Measurements from ENCODE around the gene NLRP6.

NLRP6 gene

DNA sequence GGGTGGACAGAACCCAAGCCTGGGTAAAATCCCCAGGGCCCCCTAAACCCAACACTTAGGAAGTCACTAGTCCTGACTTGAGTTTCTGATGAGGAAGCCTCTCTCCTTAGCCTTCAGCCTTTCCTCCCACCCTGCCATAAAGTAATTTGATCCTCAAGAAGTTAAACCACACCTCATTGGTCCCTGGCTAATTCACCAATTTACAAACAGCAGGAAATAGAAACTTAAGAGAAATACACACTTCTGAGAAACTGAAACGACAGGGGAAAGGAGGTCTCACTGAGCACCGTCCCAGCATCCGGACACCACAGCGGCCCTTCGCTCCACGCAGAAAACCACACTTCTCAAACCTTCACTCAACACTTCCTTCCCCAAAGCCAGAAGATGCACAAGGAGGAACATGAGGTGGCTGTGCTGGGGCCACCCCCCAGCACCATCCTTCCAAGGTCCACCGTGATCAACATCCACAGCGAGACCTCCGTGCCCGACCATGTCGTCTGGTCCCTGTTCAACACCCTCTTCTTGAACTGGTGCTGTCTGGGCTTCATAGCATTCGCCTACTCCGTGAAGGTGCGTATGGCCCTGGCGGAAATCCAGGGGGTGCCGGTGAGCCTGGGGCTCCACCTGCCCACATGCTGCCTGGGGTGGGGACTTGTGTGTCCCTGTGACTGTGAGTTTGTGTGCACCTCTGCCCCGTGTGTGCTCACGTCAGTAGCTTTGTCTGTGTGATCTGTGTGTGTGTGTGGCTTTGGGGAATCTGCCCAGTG, 35.8 kb downstream of the NLRP6 start, which contains the start of gene IFITM1:
TSS of gene IFITM1 (plus strand) at position 254 of the 767 bp plus-strand sequence. CDS start at position 385, 131 bp downstream.
- TF ChIP-seq TCF12 (IDR thresholded peaks at IDR 0.05; ENCODE audit: low read depth) (0 out of 2 replicates have a peak, but pooled peaks have one; percentile 20), EP300 (IDR thresholded peaks at IDR 0.05; ENCODE audit: borderline replicate concordance) (no peak)

DNA sequence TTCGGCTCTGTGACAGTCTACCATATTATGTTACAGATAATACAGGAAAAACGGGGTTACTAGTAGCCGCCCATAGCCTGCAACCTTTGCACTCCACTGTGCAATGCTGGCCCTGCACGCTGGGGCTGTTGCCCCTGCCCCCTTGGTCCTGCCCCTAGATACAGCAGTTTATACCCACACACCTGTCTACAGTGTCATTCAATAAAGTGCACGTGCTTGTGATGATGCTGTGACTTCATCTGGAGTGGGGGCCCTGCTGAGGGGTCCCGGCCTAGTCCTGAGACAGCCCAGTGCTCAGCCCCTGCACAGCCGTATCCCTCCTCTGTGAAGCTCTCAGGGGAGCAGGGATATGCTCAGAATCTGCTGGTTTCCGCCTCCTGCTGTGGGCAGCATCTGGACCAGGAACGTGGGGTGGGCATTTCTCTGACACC, 36.9 kb downstream of the NLRP6 start:
- TF ChIP-seq TAF1 (IDR thresholded peaks at IDR 0.05; ENCODE audit: low read depth) (no peak), TCF12 (IDR thresholded peaks at IDR 0.05; ENCODE audit: low read depth) (no peak), EGR1 (IDR thresholded peaks at IDR 0.05) (no peak), ZBTB7A (IDR thresholded peaks at IDR 0.05; ENCODE audit: low read depth) (no peak), FOXM1 (IDR thresholded peaks at IDR 0.05; ENCODE audit: borderline replicate concordance, low read depth) (no peak), NFIC (IDR thresholded peaks at IDR 0.05) (no peak), RAD21 (IDR thresholded peaks at IDR 0.05; ENCODE audit: low read depth) (no peak), YY1 (IDR thresholded peaks at IDR 0.05; ENCODE audit: low read depth) (no peak)
- TF ChIP-seq, protein P1, sequence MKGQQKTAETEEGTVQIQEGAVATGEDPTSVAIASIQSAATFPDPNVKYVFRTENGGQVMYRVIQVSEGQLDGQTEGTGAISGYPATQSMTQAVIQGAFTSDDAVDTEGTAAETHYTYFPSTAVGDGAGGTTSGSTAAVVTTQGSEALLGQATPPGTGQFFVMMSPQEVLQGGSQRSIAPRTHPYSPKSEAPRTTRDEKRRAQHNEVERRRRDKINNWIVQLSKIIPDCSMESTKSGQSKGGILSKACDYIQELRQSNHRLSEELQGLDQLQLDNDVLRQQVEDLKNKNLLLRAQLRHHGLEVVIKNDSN (IDR thresholded peaks at IDR 0.05) = no peak
- TF ChIP-seq, protein P2, sequence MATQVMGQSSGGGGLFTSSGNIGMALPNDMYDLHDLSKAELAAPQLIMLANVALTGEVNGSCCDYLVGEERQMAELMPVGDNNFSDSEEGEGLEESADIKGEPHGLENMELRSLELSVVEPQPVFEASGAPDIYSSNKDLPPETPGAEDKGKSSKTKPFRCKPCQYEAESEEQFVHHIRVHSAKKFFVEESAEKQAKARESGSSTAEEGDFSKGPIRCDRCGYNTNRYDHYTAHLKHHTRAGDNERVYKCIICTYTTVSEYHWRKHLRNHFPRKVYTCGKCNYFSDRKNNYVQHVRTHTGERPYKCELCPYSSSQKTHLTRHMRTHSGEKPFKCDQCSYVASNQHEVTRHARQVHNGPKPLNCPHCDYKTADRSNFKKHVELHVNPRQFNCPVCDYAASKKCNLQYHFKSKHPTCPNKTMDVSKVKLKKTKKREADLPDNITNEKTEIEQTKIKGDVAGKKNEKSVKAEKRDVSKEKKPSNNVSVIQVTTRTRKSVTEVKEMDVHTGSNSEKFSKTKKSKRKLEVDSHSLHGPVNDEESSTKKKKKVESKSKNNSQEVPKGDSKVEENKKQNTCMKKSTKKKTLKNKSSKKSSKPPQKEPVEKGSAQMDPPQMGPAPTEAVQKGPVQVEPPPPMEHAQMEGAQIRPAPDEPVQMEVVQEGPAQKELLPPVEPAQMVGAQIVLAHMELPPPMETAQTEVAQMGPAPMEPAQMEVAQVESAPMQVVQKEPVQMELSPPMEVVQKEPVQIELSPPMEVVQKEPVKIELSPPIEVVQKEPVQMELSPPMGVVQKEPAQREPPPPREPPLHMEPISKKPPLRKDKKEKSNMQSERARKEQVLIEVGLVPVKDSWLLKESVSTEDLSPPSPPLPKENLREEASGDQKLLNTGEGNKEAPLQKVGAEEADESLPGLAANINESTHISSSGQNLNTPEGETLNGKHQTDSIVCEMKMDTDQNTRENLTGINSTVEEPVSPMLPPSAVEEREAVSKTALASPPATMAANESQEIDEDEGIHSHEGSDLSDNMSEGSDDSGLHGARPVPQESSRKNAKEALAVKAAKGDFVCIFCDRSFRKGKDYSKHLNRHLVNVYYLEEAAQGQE (IDR thresholded peaks at IDR 0.05; ENCODE audit: low read depth) = no peak
- TF ChIP-seq, protein P3, sequence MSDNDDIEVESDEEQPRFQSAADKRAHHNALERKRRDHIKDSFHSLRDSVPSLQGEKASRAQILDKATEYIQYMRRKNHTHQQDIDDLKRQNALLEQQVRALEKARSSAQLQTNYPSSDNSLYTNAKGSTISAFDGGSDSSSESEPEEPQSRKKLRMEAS (IDR thresholded peaks at IDR 0.05) = no peak

DNA sequence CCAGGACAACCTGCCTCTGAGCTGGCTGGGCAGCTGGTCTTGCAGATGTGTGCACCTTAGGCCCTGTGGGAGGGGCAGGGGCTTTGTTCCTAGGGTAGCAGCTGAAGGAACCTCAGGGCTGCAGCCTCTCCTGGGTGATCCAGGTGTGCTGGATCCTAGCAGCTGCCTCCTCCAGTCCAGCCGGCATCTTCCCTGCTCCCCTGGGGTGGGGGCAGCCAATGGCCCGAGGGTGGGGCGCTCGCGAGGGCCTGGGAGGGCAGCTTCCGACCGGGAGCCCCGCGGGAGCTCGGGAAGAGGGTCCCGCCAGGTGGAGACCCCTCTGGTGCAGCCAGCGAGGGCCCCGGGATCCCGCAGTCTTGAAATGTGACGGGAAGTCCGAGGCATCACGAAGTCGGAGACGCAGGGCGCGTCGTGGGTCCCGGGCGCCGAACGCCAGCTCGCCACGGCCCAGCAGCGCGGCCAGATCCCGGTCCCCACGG, 37.3 kb downstream of the NLRP6 start:
- TF ChIP-seq, protein P2 (IDR thresholded peaks at IDR 0.05; ENCODE audit: low read depth) = no peak
- TF ChIP-seq ZBTB7A (IDR thresholded peaks at IDR 0.05; ENCODE audit: low read depth) (no peak), TCF12 (IDR thresholded peaks at IDR 0.05; ENCODE audit: low read depth) (no peak), TEAD4 (IDR thresholded peaks at IDR 0.05) (no peak), YY1 (IDR thresholded peaks at IDR 0.05; ENCODE audit: low read depth) (no peak), CEBPB (IDR thresholded peaks at IDR 0.05) (no peak), FOXM1 (IDR thresholded peaks at IDR 0.05; ENCODE audit: borderline replicate concordance, low read depth) (no peak), EGR1 (IDR thresholded peaks at IDR 0.05) (no peak), NFIC (IDR thresholded peaks at IDR 0.05) (no peak), RAD21 (IDR thresholded peaks at IDR 0.05; ENCODE audit: low read depth) (no peak), TAF1 (IDR thresholded peaks at IDR 0.05; ENCODE audit: low read depth) (no peak)
- TF ChIP-seq, protein P3 (IDR thresholded peaks at IDR 0.05) = no peak
- TF ChIP-seq, protein P1 (IDR thresholded peaks at IDR 0.05) = no peak

DNA sequence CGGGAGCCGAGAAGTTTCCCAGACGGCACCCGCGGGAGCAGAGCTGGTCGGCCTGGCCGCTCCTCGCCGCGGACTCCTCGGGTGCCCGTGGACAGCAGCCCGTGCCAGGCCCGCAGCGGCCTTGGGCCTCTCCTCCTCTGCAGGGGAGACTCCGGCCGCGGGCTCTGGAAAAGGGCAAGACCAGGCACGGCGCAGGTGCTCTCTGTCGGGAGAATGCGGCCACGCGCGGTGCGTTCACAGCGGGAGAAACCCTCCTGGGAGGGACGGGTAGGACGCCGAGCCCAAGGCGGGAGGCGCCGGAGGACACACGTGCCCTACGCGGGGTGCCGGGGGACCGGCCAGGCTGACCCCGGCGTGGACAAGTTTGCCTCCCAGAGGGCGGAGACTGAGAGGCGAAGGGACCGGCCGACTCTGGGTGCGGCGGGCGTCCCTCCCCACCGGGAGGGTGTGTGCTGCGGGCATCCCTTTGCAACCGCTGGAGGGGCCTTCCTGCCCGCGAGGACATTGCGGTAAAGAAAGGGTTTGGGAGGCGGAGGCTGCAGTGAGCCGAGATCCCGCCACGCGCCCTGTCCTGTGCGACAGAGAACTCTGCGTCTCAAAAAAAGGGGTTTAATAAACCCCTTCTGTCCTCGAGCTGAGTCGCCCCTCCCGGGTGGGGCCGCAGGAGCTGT, 38.0 kb downstream of the NLRP6 start:
- TF ChIP-seq, protein P1 (IDR thresholded peaks at IDR 0.05) = no peak
- TF ChIP-seq NFIC (IDR thresholded peaks at IDR 0.05) (no peak), YY1 (IDR thresholded peaks at IDR 0.05; ENCODE audit: low read depth) (no peak)
- TF ChIP-seq, protein P2 (IDR thresholded peaks at IDR 0.05; ENCODE audit: low read depth) = no peak

All from Ishikawa (cell line).